ENCODE results near the gene AATK. TPM values are rescaled to one million over a fixed set of nuclear protein-coding genes. Genes with fewer than 3 reads are reported as not detected.

Gene AATK
- total RNA-seq, 1 experiment from 2014 or later, result not detected

- no peak for DNase-seq
- no peak for TF ChIP-seq CTCF (IDR thresholded peaks at IDR 0.05; ENCODE audit: unreplicated experiment)
- no peaks in the 10 kb centered on the region for H3K4me1 Mint-ChIP-seq (ENCODE audit: low read depth, unreplicated experiment)
- H3K27me3 Mint-ChIP-seq (ENCODE audit: unreplicated experiment), result peaks cover 27% of the 10 kb centered on the region
- peaks cover 9% of the 10 kb centered on the region for H3K36me3 Mint-ChIP-seq (ENCODE audit: insufficient read depth, unreplicated experiment)
- no TSS peak for BruUV-seq (replicated peaks)
- CTCF ChIA-PET, result interaction anchor here (0.7 to 1.4 kb wide), 2 partner anchors 58 to 129 kb away, joined by 3 read pairs; no protein-coding TSS in a partner anchor
- no peak overlapping the region for H3K27ac Mint-ChIP-seq (ENCODE audit: unreplicated experiment)
- H3K4me3 Mint-ChIP-seq (ENCODE audit: low read depth, unreplicated experiment), result no peak overlapping the region
- intact Hi-C loops (cut with micrococcal nuclease; ENCODE audit: unreplicated experiment), result no loop called here
- H3K9me3 Mint-ChIP-seq (ENCODE audit: low read depth, unreplicated experiment), result no peaks in the 10 kb centered on the region
Measured at GRCh38 chr17:81143200-81143527, 22.9 kb downstream of the AATK start.

- no peak overlapping the region for H3K4me3 Mint-ChIP-seq (ENCODE audit: low read depth, unreplicated experiment)
- intact Hi-C loops (cut with micrococcal nuclease; ENCODE audit: unreplicated experiment), result no loop called here
- TF ChIP-seq CTCF (IDR thresholded peaks at IDR 0.05; ENCODE audit: unreplicated experiment), result peak; percentile 57
- no peak overlapping the region for H3K27ac Mint-ChIP-seq (ENCODE audit: unreplicated experiment)
- peaks cover 23% of the 10 kb centered on the region for H3K27me3 Mint-ChIP-seq (ENCODE audit: unreplicated experiment)
- no peaks in the 10 kb centered on the region for H3K9me3 Mint-ChIP-seq (ENCODE audit: low read depth, unreplicated experiment)
- H3K36me3 Mint-ChIP-seq (ENCODE audit: insufficient read depth, unreplicated experiment), result peaks cover 9% of the 10 kb centered on the region
- no peaks in the 10 kb centered on the region for H3K4me1 Mint-ChIP-seq (ENCODE audit: low read depth, unreplicated experiment)
- CTCF ChIA-PET, result interaction anchor here (0.7 to 1.4 kb wide), 5 partner anchors 12 to 154 kb away, joined by 3 to 6 read pairs (median 3); partner anchors contain the start of gene CEP131
- no TSS peak for BruUV-seq (replicated peaks)
- peak; percentile 81 for DNase-seq
Measured at GRCh38 chr17:81142301-81143199, 23.5 kb downstream of the AATK start.

- H3K27me3 Mint-ChIP-seq (ENCODE audit: unreplicated experiment), result peaks cover 29% of the 10 kb centered on the region
- intact Hi-C loops (cut with micrococcal nuclease; ENCODE audit: unreplicated experiment), result no loop called here
- H3K27ac Mint-ChIP-seq (ENCODE audit: unreplicated experiment), result no peak overlapping the region
- CTCF ChIA-PET, result no interaction called here
- H3K36me3 Mint-ChIP-seq (ENCODE audit: insufficient read depth, unreplicated experiment), result peaks cover 9% of the 10 kb centered on the region
- DNase-seq, result no peak
- no peak for TF ChIP-seq CTCF (IDR thresholded peaks at IDR 0.05; ENCODE audit: unreplicated experiment)
- no TSS peak for BruUV-seq (replicated peaks)
- H3K9me3 Mint-ChIP-seq (ENCODE audit: low read depth, unreplicated experiment), result no peaks in the 10 kb centered on the region
- no peak overlapping the region for H3K4me3 Mint-ChIP-seq (ENCODE audit: low read depth, unreplicated experiment)
- H3K4me1 Mint-ChIP-seq (ENCODE audit: low read depth, unreplicated experiment), result no peaks in the 10 kb centered on the region
Measured at GRCh38 chr17:81140695-81141094, 25.3 kb downstream of the AATK start.

- H3K4me1 Mint-ChIP-seq (ENCODE audit: low read depth, unreplicated experiment), result no peaks in the 10 kb centered on the region
Measured at GRCh38 chr17:81140018-81140417, 26.0 kb downstream of the AATK start.

More at GRCh38 chr17:81140018-81140417, 26.0 kb downstream of the AATK start:
- no peak overlapping the region for H3K27ac Mint-ChIP-seq (ENCODE audit: unreplicated experiment)
- CTCF ChIA-PET, result interaction anchor here (0.9 kb wide), 1 partner anchor 61 kb away, joined by 3 read pairs; no protein-coding TSS in a partner anchor
- peaks cover 14% of the 10 kb centered on the region for H3K36me3 Mint-ChIP-seq (ENCODE audit: insufficient read depth, unreplicated experiment)
- no TSS peak for BruUV-seq (replicated peaks)
- TF ChIP-seq CTCF (IDR thresholded peaks at IDR 0.05; ENCODE audit: unreplicated experiment), result no peak
- peaks cover 29% of the 10 kb centered on the region for H3K27me3 Mint-ChIP-seq (ENCODE audit: unreplicated experiment)
- DNase-seq, result no peak
- no peaks in the 10 kb centered on the region for H3K9me3 Mint-ChIP-seq (ENCODE audit: low read depth, unreplicated experiment)
- H3K4me3 Mint-ChIP-seq (ENCODE audit: low read depth, unreplicated experiment), result no peak overlapping the region
- intact Hi-C loops (cut with micrococcal nuclease; ENCODE audit: unreplicated experiment), result no loop called here
